ENCODE data around the gene E2F7.
A peak's percentile ranks its signal among the peaks of the same experiment; 100 is the strongest.

Gene E2F7

GRCh38 chr12:77010691-77011548, 54.4 kb downstream of the E2F7 start:
- DNase-seq: peak; percentile 86

- DNase-seq: no peak
Measured at GRCh38 chr12:77007476-77007875, 57.9 kb downstream of the E2F7 start.

DNA sequence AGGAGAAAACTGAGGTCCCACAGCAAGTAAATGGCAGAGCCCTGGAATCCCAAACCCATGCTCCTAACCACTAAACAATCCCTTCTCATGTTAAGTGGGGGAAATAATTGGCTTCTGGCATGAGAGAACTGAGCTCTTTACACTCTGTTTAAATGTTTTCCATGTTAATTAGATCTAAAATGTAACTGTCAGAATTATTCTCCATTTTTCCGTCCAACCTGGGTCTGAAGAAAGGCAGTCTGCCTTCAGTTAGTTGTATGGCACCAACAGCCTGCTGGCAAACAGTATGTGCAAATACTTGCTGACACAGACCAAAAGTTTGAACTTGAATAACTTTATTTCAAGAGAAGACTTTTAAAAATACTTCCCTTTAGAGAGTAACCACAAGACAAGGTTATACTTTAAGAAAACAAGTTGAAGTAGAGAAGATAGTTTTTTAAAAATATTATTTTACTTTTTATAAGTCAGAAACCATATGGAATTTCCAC, 59.7 kb downstream of the E2F7 start:
- no peak for DNase-seq

DNA sequence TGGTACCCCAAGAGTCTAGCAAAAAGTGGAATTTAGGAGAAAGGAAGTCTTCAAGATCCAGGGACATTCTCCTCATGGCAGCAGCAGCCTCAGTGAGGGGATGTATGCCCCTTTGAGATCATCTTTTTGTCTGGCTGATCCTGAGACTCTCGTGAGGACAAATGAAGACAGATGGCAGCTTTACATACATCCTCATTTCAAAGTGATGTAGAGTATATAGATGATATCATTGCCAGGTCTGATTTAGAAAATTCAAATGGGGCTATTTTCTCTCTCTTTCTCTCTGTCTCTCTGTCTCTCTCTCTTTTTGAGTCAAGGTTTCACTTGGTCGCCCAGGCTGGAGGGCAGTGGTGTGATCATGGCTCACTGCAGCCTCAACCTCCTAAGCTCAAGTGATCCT, 61.5 kb downstream of the E2F7 start:
- no peak for DNase-seq

DNA sequence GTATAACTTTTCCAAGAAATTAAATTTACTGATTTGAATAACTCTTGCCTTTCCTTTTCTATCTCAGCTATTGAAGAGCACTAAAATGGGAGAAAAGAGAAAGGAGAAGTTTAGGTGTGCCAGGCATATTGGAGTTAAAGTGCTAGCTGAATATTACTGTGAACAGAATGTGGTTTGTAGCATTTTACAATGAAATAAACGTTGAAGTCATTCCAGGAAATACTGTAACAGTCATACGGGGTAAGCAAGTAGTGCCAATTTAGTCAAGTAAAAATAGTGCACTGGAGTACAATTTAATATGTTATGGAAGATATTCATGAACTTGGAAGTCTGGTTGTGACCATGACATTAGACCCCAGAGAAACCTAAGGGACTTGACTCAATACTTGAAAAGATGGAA, 62.1 kb downstream of the E2F7 start:
- no peak for DNase-seq

- no peak for DNase-seq
Measured at GRCh38 chr12:77002382-77002781, 63.0 kb downstream of the E2F7 start.

GRCh38 chr12:77001276-77001675, 64.1 kb downstream of the E2F7 start:
- no peak for DNase-seq

GRCh38 chr12:76998908-76999556, 66.3 kb downstream of the E2F7 start:
- DNase-seq: no peak

GRCh38 chr12:76998386-76998785, 67.0 kb downstream of the E2F7 start:
- DNase-seq: no peak

- DNase-seq: no peak
Measured at GRCh38 chr12:76997011-76997780, 68.2 kb downstream of the E2F7 start.

DNA sequence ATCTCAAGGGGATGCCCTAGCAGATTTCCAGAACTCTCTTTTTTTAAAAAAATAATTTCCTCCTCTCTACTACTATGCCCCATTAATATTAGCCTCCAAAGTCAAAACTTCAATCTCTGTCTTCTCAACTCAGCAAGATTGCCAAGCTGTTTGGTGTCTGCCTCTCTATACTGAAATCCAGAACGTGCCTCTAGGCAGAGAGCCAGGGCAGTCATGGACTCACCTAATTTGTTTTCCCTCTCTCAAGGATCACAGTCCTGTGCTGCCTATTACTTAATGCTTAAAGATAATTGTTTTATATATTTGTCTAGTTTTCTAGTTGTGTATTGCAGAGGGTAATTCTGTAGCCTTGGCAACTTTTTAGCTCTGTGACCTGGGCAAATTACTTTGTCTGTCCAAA, 74.7 kb downstream of the E2F7 start:
- no peak for DNase-seq

- no peak for DNase-seq
Measured at GRCh38 chr12:76984566-76984965, 80.8 kb downstream of the E2F7 start.

GRCh38 chr12:76983420-76983819, 81.9 kb downstream of the E2F7 start:
- no peak for DNase-seq

- DNase-seq: no peak
Measured at GRCh38 chr12:76980196-76980595, 85.2 kb downstream of the E2F7 start.

GRCh38 chr12:76976777-76977382, 88.5 kb downstream of the E2F7 start:
- no peak for DNase-seq

Measured in left hindlimb (tissue), 1 donor.